Psoas muscle (tissue), 8 donors: Measurements from ENCODE around the gene CBLC. TPM values are rescaled to one million over a fixed set of nuclear protein-coding genes. Genes with fewer than 3 reads are reported as not detected.

Experiments used
- ATAC-seq, 4 donors: fragments of 200-7000 bp; cut with Tn5 transposase; one replicate each; pipeline ENCODE4 v1.9.1; 2020; ENCODE audit warnings: moderate library complexity in 3 of 4, mild to moderate bottlenecking in 2 of 4
- DNase-seq, 2 donors: peaks; one replicate each; pipeline ENCODE4 v3.0.0-alpha.2; 2020
- H3K27ac ChIP-seq: fragments of 200-600 bp; one replicate; pipeline ENCODE4 v1.8.0; 2022
- H3K27me3 ChIP-seq, 3 donors: fragments of 200-600 bp in 1 of 3; one replicate each; pipeline versions ENCODE4 v1.6.1 to v1.8.0; 2013 to 2022; ENCODE audit warnings: low read length in 2 of 3, mild to moderate bottlenecking in 2 of 3, moderate library complexity in 1 of 3; ENCODE audit not compliant: insufficient read depth in 3 of 3
- H3K36me3 ChIP-seq, 2 donors: fragments of 200-600 bp in 1 of 2; one replicate each; pipeline versions ENCODE4 v1.6.1 to v1.8.0; 2013 to 2022; ENCODE audit warnings: low read depth in 1 of 2, mild to moderate bottlenecking in 1 of 2, moderate library complexity in 1 of 2; ENCODE audit not compliant: insufficient read depth in 1 of 2
- H3K4me1 ChIP-seq: fragments of 200-600 bp; one replicate; pipeline ENCODE4 v1.8.0; 2022
- H3K4me3 ChIP-seq: fragments of 200-600 bp; one replicate; pipeline ENCODE4 v1.8.0; 2022; ENCODE audit warnings: mild to moderate bottlenecking
- H3K9me3 ChIP-seq: fragments of 200-600 bp; one replicate; pipeline ENCODE4 v1.8.0; 2022
- CTCF ChIP-seq: fragments of 200-600 bp; IDR thresholded peaks from one replicate; pipeline ENCODE4 v1.8.0; 2022; ENCODE audit warnings: antibody characterized with exemption
- WGBS, 3 donors: extraction: QIAGEN DNeasy Blood & Tissue Kit; methylation state at CpG; one replicate each; pipeline versions ENCODE4 v1.1.6 to v1.1.7; 2013; 5-methylcytosine and 5-hydroxymethylcytosine counted together
- intact Hi-C, 2 donors: fragments of 100-400 bp; cut with DNase I; formaldehyde crosslinking; loops; one replicate each; pipeline versions ENCODE4 v1.11.0 to v1.14.2; 2022
- polyA plus RNA-seq, 3 donors: library from polyadenylated mRNA; stranded (reverse); fragments of 200-250 nt; gene quantifications; one replicate each; pipeline ENCODE4 v1.2.3, GENCODE V29; 2013
- total RNA-seq, 4 donors: library from RNA; stranded (reverse); fragmentation: NEBNext Ultra II Directional in 2 of 4; extraction: Animal tissue kit (Norgen Biotek cat#: 25700) in 2 of 4; gene quantifications; one replicate each; pipeline versions ENCODE4 v1.2.1 to v1.2.4, GENCODE V29; 2021 to 2023
- donor health status: healthy with polysubstance abuse.
- donor health status: DM: no; HTN: no; CAD: no; lungs with moderate emphysema.
- donor health status: Bipolar disorder and iron deficiency.
- donor health status: healthy.
- donor health status: DM: yes; HTN: yes; CAD: no.
- donor health status: DM: no; HTN: no; CAD: no.
- donor health status: DM: no; HTN: no; CAD: no.
- donor health status: DM: yes; HTN: yes; CAD: no.

Gene CBLC
- total and polyA plus RNA-seq, 7 donors, result 0.08 to 0.34 TPM; not detected in 5

- Histone ChIP-seq H3K36me3 (peaks cover 3 to 56% of the 10 kb centered on the region in 2 donors), H3K27ac (peak overlapping the region; percentile 95), H3K27me3 (no peaks in the 10 kb centered on the region), H3K4me1 (peaks cover 49% of the 10 kb centered on the region), H3K4me3 (peak overlapping the region; percentile 97), H3K9me3 (no peaks in the 10 kb centered on the region)
- TF ChIP-seq CTCF, result no peak
- WGBS, 3 donors, result 59 to 69% (median 60%) methylated on average over 8 of the region's 8 CpGs
- DNase-seq (no peak), ATAC-seq (no peak)
- intact Hi-C loops, result no loop called here
Measured at GRCh38 chr19:44752123-44752815, 25.4 kb upstream of the CBLC start.

GRCh38 chr19:44752816-44753625 is 24.7 kb upstream of the CBLC start:
- whole genome bisulfite sequencing, 3 donors, result 13% methylated on average over 18 of the region's 18 CpGs
- peak; percentile 92 to 95 for DNase-seq
- no peak for TF ChIP-seq CTCF
- peak overlapping the region; percentile 95 for H3K27ac ChIP-seq
- H3K9me3 ChIP-seq, result no peaks in the 10 kb centered on the region
- peak; percentile 74 to 84 (median 77) for ATAC-seq
- peaks cover 56% of the 10 kb centered on the region for H3K4me1 ChIP-seq
- peaks cover 3 to 63% of the 10 kb centered on the region in 2 donors for H3K36me3 ChIP-seq
- intact Hi-C loops, result no loop called here
- H3K27me3 ChIP-seq, result no peaks in the 10 kb centered on the region
- peak overlapping the region; percentile 97 for H3K4me3 ChIP-seq

DNA sequence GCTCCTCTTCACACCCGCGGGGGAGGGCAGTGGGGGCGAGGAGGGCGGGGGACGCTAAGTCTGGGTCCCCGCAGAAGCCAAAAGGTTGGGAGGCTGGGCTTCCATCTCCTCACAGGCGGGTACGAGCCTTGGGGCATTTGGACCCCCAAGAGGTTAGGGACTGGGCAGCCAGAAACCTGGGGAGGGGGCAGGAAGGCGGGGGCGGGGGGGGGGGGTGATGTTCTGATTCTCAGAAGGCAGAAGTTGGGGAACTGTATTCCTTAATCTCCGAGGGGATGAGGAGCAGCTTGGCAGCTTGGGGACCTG is 24.1 kb upstream of the CBLC start:
- WGBS, 3 donors, result 0 to 3% (median 0%) methylated on average over 4 to 11 of the region's 11 CpGs
- no peak for TF ChIP-seq CTCF
- intact Hi-C loops, result no loop called here
- H3K4me3 ChIP-seq, result peak overlapping the region; percentile 97
- peaks cover 3 to 69% of the 10 kb centered on the region in 2 donors for H3K36me3 ChIP-seq
- no peak for ATAC-seq
- no peaks in the 10 kb centered on the region for H3K27me3 ChIP-seq
- no peak for DNase-seq
- peaks cover 58% of the 10 kb centered on the region for H3K4me1 ChIP-seq
- peak overlapping the region; percentile 95 for H3K27ac ChIP-seq
- no peaks in the 10 kb centered on the region for H3K9me3 ChIP-seq

GRCh38 chr19:44753932-44754749 is 23.5 kb upstream of the CBLC start:
- peak; percentile 95 to 96 for DNase-seq
- Histone ChIP-seq H3K36me3 (peaks cover 3 to 70% of the 10 kb centered on the region in 2 donors), H3K4me1 (peaks cover 60% of the 10 kb centered on the region), H3K9me3 (no peaks in the 10 kb centered on the region), H3K27me3 (no peaks in the 10 kb centered on the region), H3K4me3 (peak overlapping the region; percentile 97), H3K27ac (peak overlapping the region; percentile 95)
- peak; percentile 73 to 84 (median 79) for ATAC-seq
- WGBS, 3 donors, result 1 to 3% (median 2%) methylated on average over 26 to 33 of the region's 33 CpGs
- TF ChIP-seq CTCF, result no peak
- intact Hi-C loops, result no loop called here
